Esophagus muscularis mucosa (tissue), 4 donors: ENCODE measurements around the gene TMEM190. TPM values are rescaled to one million over a fixed set of nuclear protein-coding genes. Genes with fewer than 3 reads are reported as not detected.
"Not testable (repeated sequence)": the region's sequence is repeated elsewhere in the genome, so short reads cannot be mapped to it uniquely, and the experiment has no call there.

ENCODE experiments used
- DNase-seq: peaks from one replicate; pipeline ENCODE4 v3.0.0-alpha.2; 2017; ENCODE audit errors: extremely low spot score
- H3K27ac ChIP-seq, 4 donors: fragments of 200-600 bp; sonication (generic); replicated peaks in 1 of 4; 1 replicate in 3 of 4; 2 replicates in 1 of 4; pipeline ENCODE4 v1.5.1; 2016 to 2019; ENCODE audit warnings: mild to moderate bottlenecking in 1 of 4
- H3K27me3 ChIP-seq, 4 donors: fragments of 200-600 bp; sonication (generic); one replicate each; pipeline versions ENCODE4 v1.5.1 to v1.6.0; 2016 to 2019
- H3K36me3 ChIP-seq, 4 donors: fragments of 200-600 bp; sonication (generic); one replicate each; pipeline ENCODE4 v1.5.1; 2016 to 2019
- H3K4me1 ChIP-seq, 4 donors: fragments of 200-600 bp; sonication (generic); one replicate each; pipeline ENCODE4 v1.5.1; 2016 to 2019
- H3K4me3 ChIP-seq, 4 donors: fragments of 200-600 bp; sonication (generic); 1 replicate in 2 of 4; 2 replicates in 2 of 4; pipeline ENCODE4 v1.5.1; 2016 to 2019; ENCODE audit warnings: mild to moderate bottlenecking in 4 of 4, moderate library complexity in 1 of 4
- H3K9me3 ChIP-seq, 4 donors: fragments of 200-600 bp; sonication (generic); 1 replicate in 3 of 4; 2 replicates in 1 of 4; pipeline ENCODE4 v1.5.1; 2016 to 2019
- EP300 ChIP-seq: sonication (generic); formaldehyde crosslinking; IDR thresholded peaks from one replicate; pipeline ENCODE4 v1.6.1; 2017; ENCODE audit warnings: antibody characterized with exemption
- POLR2A ChIP-seq: fragments of 450-650 bp; IDR thresholded peaks from one replicate; pipeline ENCODE4 v1.6.1; 2017; ENCODE audit warnings: antibody characterized with exemption, moderate library complexity, mild to moderate bottlenecking, low read depth
- POLR2AphosphoS5 ChIP-seq, 2 donors: sonication (generic); formaldehyde crosslinking; IDR thresholded peaks; one replicate each; pipeline ENCODE4 v1.6.1; 2017; ENCODE audit warnings: antibody characterized with exemption in 2 of 2
- WGBS: methylation state at CpG from one replicate; pipeline ENCODE4 v1.1.5; 2018; 5-methylcytosine and 5-hydroxymethylcytosine counted together
- intact Hi-C: fragments of 100-400 bp; cut with DNase I; formaldehyde crosslinking; loops from one replicate; pipeline ENCODE4 v1.15.1; 2023
- total RNA-seq, 4 donors: library from RNA; depleted of rRNA; stranded (reverse); fragments of >200 nt; gene quantifications; one replicate each; pipeline versions ENCODE4 v1.1.0 to v1.2.1, GENCODE V29; 2016
- TF ChIP-seq, protein P1 (sequence below), 3 experiments: fragments of 200-600 bp in 2 of 3; fragments of 450-650 bp in 1 of 3; sonication (generic) in 2 of 3; IDR thresholded peaks; one replicate each; pipeline ENCODE4 v1.5.1; 2017 to 2019; ENCODE audit warnings: antibody characterized with exemption in 3 of 3, mild to moderate bottlenecking in 2 of 3, moderate library complexity in 1 of 3

TMEM190 gene
- total RNA-seq, 4 donors from 2014 or later, result not detected

DNA sequence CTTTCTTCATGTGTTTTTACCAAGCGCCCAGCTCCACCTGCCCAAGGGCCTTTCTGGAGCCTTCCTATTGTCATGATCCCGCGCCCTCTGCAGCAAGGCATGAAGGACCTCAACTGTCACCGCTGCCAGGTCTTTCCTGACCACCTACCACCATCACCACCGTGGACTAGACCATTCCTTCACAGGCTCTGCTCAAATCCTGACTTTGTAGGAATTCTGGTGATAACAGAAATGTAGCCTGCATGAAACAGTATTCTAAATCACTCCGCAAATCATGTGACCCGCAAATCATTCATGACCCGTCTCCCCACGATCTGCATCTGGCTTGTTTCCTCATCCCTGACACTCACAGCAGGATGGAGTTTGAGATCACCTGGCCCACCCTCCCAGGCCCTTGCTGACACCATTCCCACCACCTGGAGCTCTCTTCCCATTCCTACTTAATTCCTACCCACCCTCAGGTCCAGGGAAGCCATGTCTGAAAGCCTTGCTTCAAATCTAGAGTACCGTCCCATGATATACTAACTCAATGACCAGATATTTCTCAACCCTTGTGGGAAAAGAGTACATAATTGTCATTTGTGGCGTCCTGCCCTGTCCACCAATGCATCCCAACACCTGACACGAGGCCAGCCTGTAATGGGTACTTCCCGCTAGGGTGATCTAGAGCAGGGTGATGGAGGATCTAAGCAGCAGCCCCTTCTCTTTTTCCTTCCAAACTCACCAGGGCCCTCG is 29.6 kb downstream of the TMEM190 start:
- H3K36me3 ChIP-seq, result peaks cover 22 to 51% (median 46%) of the 10 kb centered on the region in 4 donors
- DNase-seq, result no peak
- no peaks in the 10 kb centered on the region for H3K27me3 ChIP-seq
- peak overlapping the region in 1 of 4 donors; percentile 98 for H3K27ac ChIP-seq
- peaks cover 14 to 28% (median 25%) of the 10 kb centered on the region in 4 donors for H3K4me1 ChIP-seq
- WGBS, result 77% methylated on average over 14 of the region's 14 CpGs
- intact Hi-C loops, result no loop called here
- H3K9me3 ChIP-seq, result no peaks in the 10 kb centered on the region
- TF ChIP-seq, protein P1, sequence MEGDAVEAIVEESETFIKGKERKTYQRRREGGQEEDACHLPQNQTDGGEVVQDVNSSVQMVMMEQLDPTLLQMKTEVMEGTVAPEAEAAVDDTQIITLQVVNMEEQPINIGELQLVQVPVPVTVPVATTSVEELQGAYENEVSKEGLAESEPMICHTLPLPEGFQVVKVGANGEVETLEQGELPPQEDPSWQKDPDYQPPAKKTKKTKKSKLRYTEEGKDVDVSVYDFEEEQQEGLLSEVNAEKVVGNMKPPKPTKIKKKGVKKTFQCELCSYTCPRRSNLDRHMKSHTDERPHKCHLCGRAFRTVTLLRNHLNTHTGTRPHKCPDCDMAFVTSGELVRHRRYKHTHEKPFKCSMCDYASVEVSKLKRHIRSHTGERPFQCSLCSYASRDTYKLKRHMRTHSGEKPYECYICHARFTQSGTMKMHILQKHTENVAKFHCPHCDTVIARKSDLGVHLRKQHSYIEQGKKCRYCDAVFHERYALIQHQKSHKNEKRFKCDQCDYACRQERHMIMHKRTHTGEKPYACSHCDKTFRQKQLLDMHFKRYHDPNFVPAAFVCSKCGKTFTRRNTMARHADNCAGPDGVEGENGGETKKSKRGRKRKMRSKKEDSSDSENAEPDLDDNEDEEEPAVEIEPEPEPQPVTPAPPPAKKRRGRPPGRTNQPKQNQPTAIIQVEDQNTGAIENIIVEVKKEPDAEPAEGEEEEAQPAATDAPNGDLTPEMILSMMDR (IDR thresholded peaks at IDR 0.05), result no peak
- TF ChIP-seq EP300 (no peak), POLR2A (no peak), POLR2AphosphoS5 (IDR thresholded peaks at IDR 0.05) (no peak)
- H3K4me3 ChIP-seq, result peak overlapping the region; percentile 87 to 98 (median 97)

DNA sequence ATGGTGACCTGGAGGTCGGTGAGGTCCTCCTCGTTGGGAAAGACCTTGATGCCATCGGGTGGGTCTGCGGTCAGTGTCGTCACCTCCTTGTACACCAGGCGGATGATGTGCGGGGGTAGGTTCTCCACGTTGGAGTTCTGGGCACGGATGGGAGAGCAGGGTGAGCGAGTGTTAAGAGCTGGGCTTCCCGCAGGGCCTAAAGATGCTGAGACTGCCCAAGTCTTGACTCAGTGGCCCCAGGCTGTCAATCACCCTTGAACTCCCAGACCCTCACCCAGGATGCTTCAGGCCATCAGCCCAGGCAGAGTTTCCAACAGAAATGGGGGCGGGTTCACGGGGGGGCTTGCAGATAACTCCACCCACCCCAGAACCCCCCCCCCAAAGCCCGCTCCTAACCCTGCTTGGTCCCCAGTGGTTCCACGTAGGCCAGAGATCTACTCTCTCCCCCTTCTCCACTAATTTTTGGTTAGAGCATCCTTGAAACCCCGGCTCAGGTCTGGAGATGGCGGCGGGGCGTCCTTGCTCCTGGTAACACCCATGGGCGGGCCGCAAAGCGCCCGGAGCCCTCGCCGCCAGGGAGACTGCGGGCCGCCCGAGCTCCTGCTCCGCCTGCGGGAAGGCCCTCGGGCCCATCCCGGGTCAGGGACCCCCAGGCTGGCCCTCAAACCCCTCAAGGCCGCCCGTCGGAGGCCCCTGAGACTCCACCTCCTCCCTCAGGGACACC is 30.4 kb downstream of the TMEM190 start:
- Histone ChIP-seq H3K9me3 (no peaks in the 10 kb centered on the region), H3K4me3 (peak overlapping the region; percentile 87 to 98 (median 97)), H3K27me3 (no peaks in the 10 kb centered on the region), H3K27ac (peak overlapping the region; percentile 97 to 99 (median 98)), H3K4me1 (peaks cover 14 to 28% (median 25%) of the 10 kb centered on the region in 4 donors), H3K36me3 (peaks cover 19 to 44% (median 39%) of the 10 kb centered on the region in 4 donors)
- 19% methylated on average over 15 of the region's 35 CpGs for WGBS
- no peak for TF ChIP-seq POLR2AphosphoS5 (IDR thresholded peaks at IDR 0.05)
- intact Hi-C loops, result no loop called here
- DNase-seq, result no peak

DNA sequence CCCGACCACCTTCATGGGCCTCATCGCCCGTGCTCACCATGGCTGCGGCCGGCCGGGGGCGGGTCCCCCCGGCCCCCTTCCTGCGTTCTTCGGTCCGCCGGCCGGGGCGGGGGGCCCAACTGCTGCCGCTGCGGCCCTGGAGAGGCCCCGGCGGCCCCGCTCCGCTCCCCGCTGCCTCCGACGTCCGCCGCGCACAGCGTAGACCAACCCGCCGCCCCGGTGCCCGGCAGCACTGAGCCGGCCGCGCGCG is 30.8 kb downstream of the TMEM190 start, which contains the start of gene UBE2S:
TSS of gene UBE2S (minus strand) at position 239 of the 250 bp plus-strand sequence. CDS start at position 40, 199 bp downstream.
- Histone ChIP-seq H3K4me1 (peaks cover 14 to 28% (median 25%) of the 10 kb centered on the region in 4 donors), H3K36me3 (peaks cover 15 to 39% (median 34%) of the 10 kb centered on the region in 4 donors), H3K4me3 (peak within 1 kb of the TSS; percentile 87 to 98 (median 97)), H3K27ac (peak within 1 kb of the TSS; percentile 97 to 99 (median 98))
- 0% methylated on average over 1 of the region's 36 CpGs for WGBS
- intact Hi-C loops, H3K27me3 ChIP-seq, H3K9me3 ChIP-seq, DNase-seq: not testable (repeated sequence)
- TF ChIP-seq POLR2AphosphoS5 (IDR thresholded peaks at IDR 0.05) (peak in 1 of 2 donors; percentile 98), POLR2A (peak; percentile 71)

DNA sequence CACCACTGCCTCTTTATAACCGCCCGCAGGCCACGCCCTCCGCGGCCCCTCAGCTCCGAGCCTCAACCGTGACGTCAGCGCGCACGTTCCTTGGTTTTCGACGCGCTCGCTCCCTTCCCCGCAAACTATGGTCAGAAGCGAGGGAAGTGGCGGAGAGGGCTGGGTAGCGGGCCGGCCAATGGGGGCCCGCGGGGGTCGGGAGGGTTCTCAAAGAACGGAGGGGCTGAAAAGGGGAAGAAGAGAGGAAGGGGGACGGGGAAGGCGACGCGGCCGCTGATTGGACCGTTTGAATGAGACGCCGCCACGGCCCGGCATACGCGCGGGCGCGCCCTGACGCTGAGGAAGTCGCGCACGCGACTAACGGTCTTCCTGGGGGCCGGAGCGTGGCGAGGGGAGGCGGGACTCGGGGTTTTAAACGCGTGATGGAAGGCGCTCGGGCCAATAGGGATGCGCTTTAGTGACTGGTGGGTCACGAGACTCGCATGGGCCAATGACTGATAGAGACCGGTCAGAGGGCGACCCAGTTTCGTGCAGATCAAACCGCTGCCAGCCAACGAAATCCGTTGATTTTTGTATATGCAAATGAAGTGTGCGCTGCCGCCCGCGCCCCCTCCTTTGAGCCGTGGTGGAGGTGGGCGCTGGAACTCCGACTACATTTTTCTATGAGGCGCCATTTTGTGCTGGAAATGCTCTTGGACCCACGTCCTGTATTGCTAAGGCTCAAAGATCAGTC is 31.3 kb downstream of the TMEM190 start:
- intact Hi-C loops, result no loop called here
- TF ChIP-seq EP300 (no peak), POLR2AphosphoS5 (IDR thresholded peaks at IDR 0.05) (peak in 1 of 2 donors; percentile 92)
- peak overlapping the region; percentile 87 to 98 (median 97) for H3K4me3 ChIP-seq
- H3K36me3 ChIP-seq, result peaks cover 10 to 34% (median 29%) of the 10 kb centered on the region in 4 donors
- no peaks in the 10 kb centered on the region for H3K27me3 ChIP-seq
- H3K27ac ChIP-seq, result peak overlapping the region; percentile 97 to 99 (median 98)
- H3K9me3 ChIP-seq, result no peaks in the 10 kb centered on the region
- peaks cover 14 to 28% (median 25%) of the 10 kb centered on the region in 4 donors for H3K4me1 ChIP-seq
- peak; percentile 100 for DNase-seq
- 0% methylated on average over 31 of the region's 72 CpGs for WGBS

DNA sequence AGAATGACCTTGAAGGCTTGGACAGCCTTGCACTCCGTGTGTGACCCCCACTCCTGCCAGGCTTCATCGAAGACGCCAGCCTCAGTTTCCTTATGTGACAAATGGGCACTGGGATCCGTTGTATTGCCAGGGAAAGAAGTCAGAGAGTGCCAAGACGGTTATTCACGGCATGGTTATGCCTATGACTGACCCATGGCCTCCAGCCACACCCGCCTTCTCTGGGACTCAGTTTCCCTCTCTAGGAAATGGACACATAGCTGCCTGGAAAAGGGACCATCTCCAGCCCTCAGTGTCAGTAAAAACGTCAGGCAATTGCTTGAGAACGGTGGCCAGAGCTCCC is 31.9 kb downstream of the TMEM190 start:
- DNase-seq, result no peak
- intact Hi-C loops, result no loop called here
- Histone ChIP-seq H3K4me3 (peak overlapping the region; percentile 87 to 98 (median 97)), H3K27me3 (no peaks in the 10 kb centered on the region), H3K36me3 (peaks cover 5 to 29% (median 24%) of the 10 kb centered on the region in 4 donors), H3K4me1 (peaks cover 14 to 28% (median 25%) of the 10 kb centered on the region in 4 donors), H3K9me3 (no peaks in the 10 kb centered on the region), H3K27ac (peak overlapping the region; percentile 97 to 99 (median 98))
- 60% methylated on average over 7 of the region's 9 CpGs for WGBS
- TF ChIP-seq, protein P1 (IDR thresholded peaks at IDR 0.05), result no peak
- TF ChIP-seq POLR2AphosphoS5 (IDR thresholded peaks at IDR 0.05) (no peak), EP300 (no peak), POLR2A (no peak)

DNA sequence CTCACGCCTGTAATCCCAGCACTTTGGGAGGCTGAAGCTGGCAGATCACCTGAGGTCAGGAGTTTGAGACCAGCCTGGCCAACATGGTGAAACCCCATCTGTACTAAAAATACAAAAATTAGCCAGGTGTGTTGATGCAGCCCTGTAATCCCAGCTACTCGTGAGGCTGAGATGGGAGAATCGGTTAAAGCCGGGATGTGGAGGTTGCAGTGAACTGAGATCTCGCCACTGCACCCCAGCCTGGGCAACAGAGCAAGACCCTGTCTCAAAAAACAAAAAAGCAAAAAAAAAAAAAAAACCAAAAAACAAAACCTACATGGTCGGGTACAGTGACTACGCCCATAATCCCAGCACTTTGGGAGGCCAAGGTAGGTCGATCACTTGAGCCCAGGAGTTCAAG is 32.6 kb downstream of the TMEM190 start:
- H3K9me3 ChIP-seq, intact Hi-C loops, H3K4me3 ChIP-seq, H3K27me3 ChIP-seq, DNase-seq: not testable (repeated sequence)
- 96% methylated on average over 8 of the region's 8 CpGs for WGBS
- H3K4me1 ChIP-seq, result peaks cover 14 to 28% (median 25%) of the 10 kb centered on the region in 4 donors
- peak overlapping the region in 2 of 4 donors; percentile 97 to 99 for H3K27ac ChIP-seq
- peaks cover 0 to 22% (median 17%) of the 10 kb centered on the region in 4 donors for H3K36me3 ChIP-seq
